Measurements from ENCODE around the gene PHETA2. TPM values are rescaled to one million over a fixed set of nuclear protein-coding genes. Genes with fewer than 3 reads are reported as not detected.
"Not testable (repeated sequence)": the region's sequence is repeated elsewhere in the genome, so short reads cannot be mapped to it uniquely, and the experiment has no call there.

PHETA2 gene
- polyA plus RNA-seq, 2 of the 4 experiments (the other 2 are of a cell fraction): 0.03 TPM; not detected in 1

DNA sequence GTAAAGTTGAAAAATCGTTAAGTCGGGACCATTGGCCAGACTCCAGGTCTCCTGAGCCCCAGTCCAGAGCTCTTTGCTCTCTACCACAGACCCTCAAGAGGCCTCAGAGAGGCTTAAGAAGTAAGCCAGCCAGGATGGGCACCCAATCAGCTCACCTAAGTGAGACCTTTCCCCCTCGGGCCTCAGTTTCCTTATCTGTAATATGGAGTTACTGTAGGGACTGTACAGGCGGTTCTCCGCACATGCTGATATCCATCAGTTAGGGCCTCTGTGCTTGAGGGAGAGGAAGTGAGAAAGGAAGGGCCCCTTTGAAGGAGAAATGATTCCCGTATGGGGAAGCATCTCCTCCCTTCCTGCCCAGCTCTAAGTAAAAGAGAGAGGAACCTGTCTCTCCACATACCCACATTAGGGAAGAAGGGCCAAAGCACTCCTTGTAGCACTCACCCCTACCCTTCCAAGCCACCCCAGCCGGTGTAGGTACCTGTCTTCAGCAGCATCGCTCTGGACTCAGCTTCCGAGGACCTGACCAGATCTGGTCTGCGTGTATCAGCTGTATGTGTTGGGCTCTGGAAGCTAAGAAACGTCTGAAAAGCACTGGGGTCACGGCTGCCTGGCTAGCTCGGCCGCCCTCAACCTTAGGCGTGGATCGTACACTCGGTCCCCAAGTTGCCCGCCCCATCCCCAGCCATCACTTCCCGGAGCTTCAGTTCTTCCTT is 4.1 kb upstream of the PHETA2 start (continued):
- TF ChIP-seq, protein P1, sequence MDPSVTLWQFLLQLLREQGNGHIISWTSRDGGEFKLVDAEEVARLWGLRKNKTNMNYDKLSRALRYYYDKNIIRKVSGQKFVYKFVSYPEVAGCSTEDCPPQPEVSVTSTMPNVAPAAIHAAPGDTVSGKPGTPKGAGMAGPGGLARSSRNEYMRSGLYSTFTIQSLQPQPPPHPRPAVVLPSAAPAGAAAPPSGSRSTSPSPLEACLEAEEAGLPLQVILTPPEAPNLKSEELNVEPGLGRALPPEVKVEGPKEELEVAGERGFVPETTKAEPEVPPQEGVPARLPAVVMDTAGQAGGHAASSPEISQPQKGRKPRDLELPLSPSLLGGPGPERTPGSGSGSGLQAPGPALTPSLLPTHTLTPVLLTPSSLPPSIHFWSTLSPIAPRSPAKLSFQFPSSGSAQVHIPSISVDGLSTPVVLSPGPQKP (IDR thresholded peaks at IDR 0.05; ENCODE audit: low read depth, low read length): no peak
- TF ChIP-seq POLR2AphosphoS2 (conservative IDR thresholded peaks at IDR 0.05; ENCODE audit: low read length) (no peak), KDM5A (IDR thresholded peaks at IDR 0.05) (no peak)
- TF ChIP-seq, protein P2, sequence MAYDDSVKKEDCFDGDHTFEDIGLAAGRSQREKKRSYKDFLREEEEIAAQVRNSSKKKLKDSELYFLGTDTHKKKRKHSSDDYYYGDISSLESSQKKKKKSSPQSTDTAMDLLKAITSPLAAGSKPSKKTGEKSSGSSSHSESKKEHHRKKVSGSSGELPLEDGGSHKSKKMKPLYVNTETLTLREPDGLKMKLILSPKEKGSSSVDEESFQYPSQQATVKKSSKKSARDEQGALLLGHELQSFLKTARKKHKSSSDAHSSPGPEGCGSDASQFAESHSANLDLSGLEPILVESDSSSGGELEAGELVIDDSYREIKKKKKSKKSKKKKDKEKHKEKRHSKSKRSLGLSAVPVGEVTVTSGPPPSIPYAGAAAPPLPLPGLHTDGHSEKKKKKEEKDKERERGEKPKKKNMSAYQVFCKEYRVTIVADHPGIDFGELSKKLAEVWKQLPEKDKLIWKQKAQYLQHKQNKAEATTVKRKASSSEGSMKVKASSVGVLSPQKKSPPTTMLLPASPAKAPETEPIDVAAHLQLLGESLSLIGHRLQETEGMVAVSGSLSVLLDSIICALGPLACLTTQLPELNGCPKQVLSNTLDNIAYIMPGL (CRISPR knock-in tag; IDR thresholded peaks at IDR 0.05; ENCODE audit: borderline replicate concordance): no peak
- TF ChIP-seq, protein P3, sequence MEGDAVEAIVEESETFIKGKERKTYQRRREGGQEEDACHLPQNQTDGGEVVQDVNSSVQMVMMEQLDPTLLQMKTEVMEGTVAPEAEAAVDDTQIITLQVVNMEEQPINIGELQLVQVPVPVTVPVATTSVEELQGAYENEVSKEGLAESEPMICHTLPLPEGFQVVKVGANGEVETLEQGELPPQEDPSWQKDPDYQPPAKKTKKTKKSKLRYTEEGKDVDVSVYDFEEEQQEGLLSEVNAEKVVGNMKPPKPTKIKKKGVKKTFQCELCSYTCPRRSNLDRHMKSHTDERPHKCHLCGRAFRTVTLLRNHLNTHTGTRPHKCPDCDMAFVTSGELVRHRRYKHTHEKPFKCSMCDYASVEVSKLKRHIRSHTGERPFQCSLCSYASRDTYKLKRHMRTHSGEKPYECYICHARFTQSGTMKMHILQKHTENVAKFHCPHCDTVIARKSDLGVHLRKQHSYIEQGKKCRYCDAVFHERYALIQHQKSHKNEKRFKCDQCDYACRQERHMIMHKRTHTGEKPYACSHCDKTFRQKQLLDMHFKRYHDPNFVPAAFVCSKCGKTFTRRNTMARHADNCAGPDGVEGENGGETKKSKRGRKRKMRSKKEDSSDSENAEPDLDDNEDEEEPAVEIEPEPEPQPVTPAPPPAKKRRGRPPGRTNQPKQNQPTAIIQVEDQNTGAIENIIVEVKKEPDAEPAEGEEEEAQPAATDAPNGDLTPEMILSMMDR (IDR thresholded peaks at IDR 0.05): no peak

DNA sequence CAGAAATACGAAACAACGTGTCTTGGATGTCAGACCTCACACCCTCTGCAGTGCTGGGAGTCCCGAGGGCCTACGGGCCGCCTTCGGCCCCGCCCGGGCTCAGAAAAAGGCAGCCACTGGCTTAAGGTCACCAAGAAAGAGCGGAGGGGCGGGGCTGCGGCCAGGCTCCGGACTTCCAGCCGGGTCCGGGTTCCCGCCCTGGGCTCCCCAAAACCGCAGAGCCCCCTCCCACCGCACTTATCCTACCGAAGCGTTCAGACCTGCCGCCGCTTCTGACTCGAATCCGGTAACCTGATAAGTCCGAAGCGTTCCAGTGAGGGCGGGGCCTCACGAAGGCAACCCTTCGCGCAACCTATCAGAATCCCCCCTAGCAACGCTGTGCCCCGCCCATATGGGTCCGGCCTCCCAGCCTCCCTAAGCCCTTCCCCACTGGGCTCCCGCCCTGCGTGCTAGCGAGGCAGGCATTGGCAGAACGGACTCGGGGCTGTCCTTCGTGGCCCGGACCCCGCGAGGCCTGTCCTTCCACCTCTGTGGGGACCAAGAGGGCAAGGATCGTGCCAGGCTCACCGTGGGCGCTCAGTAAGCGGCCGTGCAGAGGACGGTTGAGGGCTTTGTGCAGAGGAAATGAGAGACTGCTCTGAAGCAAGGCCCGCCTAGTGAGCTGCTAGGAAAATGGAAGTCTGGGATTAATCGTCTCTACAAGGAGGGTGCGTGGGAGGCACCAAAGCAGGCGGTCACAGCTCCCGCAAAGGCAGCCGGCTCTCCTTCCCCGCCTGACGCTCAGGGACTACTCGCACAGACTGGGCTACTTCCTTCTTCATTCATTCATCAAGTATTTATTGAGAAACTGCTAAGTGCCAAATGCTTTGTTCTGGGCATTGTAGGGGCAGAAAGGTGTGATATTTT is 3.3 kb upstream of the PHETA2 start, which contains the start of gene NAGA:
Gene NAGA, minus strand, starts transcription at position 296 of the 906 bp plus-strand sequence. CDS start 515 bp downstream, outside the sequence.
- peak; percentile 91 to 92 for DNase-seq (ENCODE audit: low read depth in 1 of 2, low spot score in 1 of 2)
- peak; percentile 96 to 99 for ATAC-seq
- WGBS (ENCODE audit: missing lambda C conversion rate): 6% methylated on average over 20 of the region's 56 CpGs
- Histone ChIP-seq H3K27ac (peak within 1 kb of the TSS; percentile 68 to 84), H3K4me3 (peak within 1 kb of the TSS; percentile 47), H3K4me1 (peaks cover 6% of the 10 kb centered on the region; the same call in 1 of the 3 replicates), H3K9me3 (peaks cover 5% of the 10 kb centered on the region; the same call in 1 of the 3 replicates), H3K4me2 (peak within 1 kb of the TSS; percentile 94)
- ChIA-PET POLR2A (interaction anchor here (0.6 to 0.9 kb wide), 2 partner anchors 9 to 20 kb away, joined by 3 read pairs; partner anchors contain the start of genes NDUFA6 and SMDT1), CTCF (no interaction called here)
- FAIRE-seq: no peak
- TF ChIP-seq, protein P4, sequence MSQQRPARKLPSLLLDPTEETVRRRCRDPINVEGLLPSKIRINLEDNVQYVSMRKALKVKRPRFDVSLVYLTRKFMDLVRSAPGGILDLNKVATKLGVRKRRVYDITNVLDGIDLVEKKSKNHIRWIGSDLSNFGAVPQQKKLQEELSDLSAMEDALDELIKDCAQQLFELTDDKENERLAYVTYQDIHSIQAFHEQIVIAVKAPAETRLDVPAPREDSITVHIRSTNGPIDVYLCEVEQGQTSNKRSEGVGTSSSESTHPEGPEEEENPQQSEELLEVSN (IDR thresholded peaks at IDR 0.05; ENCODE audit: borderline replicate concordance, low read depth): peak; percentile 93
- TF ChIP-seq HOXB5 (CRISPR knock-in tag; IDR thresholded peaks at IDR 0.05) (peak; percentile 60; the same call in 1 of the 2 replicates), PHF8 (IDR thresholded peaks at IDR 0.05; ENCODE audit: borderline replicate concordance, low read depth) (peak; percentile 30; the same call in 1 of the 2 replicates), RAD21 (conservative IDR thresholded peaks at IDR 0.05 in 1 of 2, IDR thresholded peaks at IDR 0.05 in 1 of 2) (no peak), NR3C1 (IDR thresholded peaks at IDR 0.05) (no peak), POLR2A (IDR thresholded peaks at IDR 0.05; ENCODE audit: low read length) (peak; percentile 72), HOXB13 (CRISPR knock-in tag; IDR thresholded peaks at IDR 0.05; ENCODE audit: low read depth) (peak; percentile 87), ZC3H11A (IDR thresholded peaks at IDR 0.05) (no peak), RNF2 (IDR thresholded peaks at IDR 0.05; ENCODE audit: borderline replicate concordance, low read depth) (no peak), MAFK (IDR thresholded peaks at IDR 0.05; ENCODE audit: partially characterized antibody) (no peak), ZFP36 (IDR thresholded peaks at IDR 0.05; ENCODE audit: borderline replicate concordance, partially characterized antibody) (no peak)
- TF ChIP-seq, protein P5, sequence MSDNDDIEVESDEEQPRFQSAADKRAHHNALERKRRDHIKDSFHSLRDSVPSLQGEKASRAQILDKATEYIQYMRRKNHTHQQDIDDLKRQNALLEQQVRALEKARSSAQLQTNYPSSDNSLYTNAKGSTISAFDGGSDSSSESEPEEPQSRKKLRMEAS (IDR thresholded peaks at IDR 0.05): peak; percentile 92

DNA sequence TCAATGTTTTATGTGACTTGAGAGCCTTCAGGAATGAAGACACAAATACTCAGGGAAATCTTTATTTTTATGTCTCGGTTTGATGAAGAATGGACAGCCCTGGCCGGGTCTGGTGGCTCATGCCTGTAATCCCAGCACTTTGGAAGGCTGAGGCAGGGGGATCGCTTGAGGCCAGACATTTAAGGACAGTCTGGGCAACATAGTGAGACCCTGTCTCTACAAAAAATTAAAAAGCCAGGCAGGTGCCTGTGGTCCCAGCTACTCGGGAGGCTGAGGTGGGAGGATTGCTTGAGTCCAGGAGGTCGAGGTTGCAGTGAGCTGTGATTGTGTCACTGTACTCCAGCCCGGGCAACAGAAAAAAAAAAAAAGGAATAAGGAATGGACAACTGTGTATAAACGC is 2.5 kb upstream of the PHETA2 start:
- 73% methylated on average over 7 of the region's 7 CpGs for WGBS (ENCODE audit: missing lambda C conversion rate)
- CTCF ChIA-PET; FAIRE-seq; H3K4me1 ChIP-seq; H3K27ac ChIP-seq; H3K9me3 ChIP-seq; H3K4me3 ChIP-seq; DNase-seq (ENCODE audit: low read depth in 1 of 2, low spot score in 1 of 2); ATAC-seq: not testable (repeated sequence)
- H3K4me2 ChIP-seq: peak overlapping the region; percentile 94
- POLR2A ChIA-PET: interaction anchor here (0.6 to 0.9 kb wide), 2 partner anchors 8 to 19 kb away, joined by 3 read pairs; partner anchors contain the start of genes NDUFA6 and SMDT1
